HepG2 (cell line): ENCODE results near the gene PRCD. TPM values are rescaled to one million over a fixed set of nuclear protein-coding genes. Genes with fewer than 3 reads are reported as not detected.

Experiments used
- FOXA1 ChIP-seq, 2 experiments: fragments of 450-650 bp in 1 of 2; sonication (generic) in 1 of 2; formaldehyde crosslinking in 1 of 2; IDR thresholded peaks; 2 replicates each; pipeline versions ENCODE4 v1.4.0 to v1.6.1; 2016 to 2020; ENCODE audit warnings: missing genetic modification reagents in 1 of 2
- HNRNPUL1 ChIP-seq: fragments of 200-400 bp; formaldehyde crosslinking; IDR thresholded peaks from 2 replicates; pipeline ENCODE4 v1.6.1; 2017; ENCODE audit warnings: low read depth, mild to moderate bottlenecking, low read length, moderate library complexity
- IRF2 ChIP-seq: IDR thresholded peaks from 2 replicates; pipeline ENCODE4 v1.6.1; 2018; ENCODE audit warnings: missing genetic modification reagents, missing compliant biosample characterization
- RAD21 ChIP-seq: fragments of 450-650 bp; formaldehyde crosslinking; IDR thresholded peaks from 2 replicates; pipeline ENCODE4 v1.5.0; 2020; ENCODE audit warnings: mild to moderate bottlenecking
- RXRB ChIP-seq: IDR thresholded peaks from 2 replicates; pipeline ENCODE4 v1.6.1; 2016; ENCODE audit warnings: borderline replicate concordance, missing genetic modification reagents, missing compliant biosample characterization
- ZNF30 ChIP-seq: sonication (generic); formaldehyde crosslinking; IDR thresholded peaks from 2 replicates; pipeline ENCODE4 v1.5.0; 2020; ENCODE audit warnings: mild to moderate bottlenecking, missing genetic modification reagents
- ZNF33A ChIP-seq: sonication (generic); formaldehyde crosslinking; IDR thresholded peaks from 2 replicates; pipeline ENCODE4 v1.5.1; 2020; ENCODE audit warnings: missing genetic modification reagents, mild to moderate bottlenecking, moderate library complexity, borderline replicate concordance
- ZNF562 ChIP-seq: sonication (generic); formaldehyde crosslinking; IDR thresholded peaks from 2 replicates; pipeline ENCODE4 v1.8.0; 2022; ENCODE audit warnings: missing genetic modification reagents, borderline replicate concordance
- ZNF644 ChIP-seq: IDR thresholded peaks from 2 replicates; pipeline ENCODE4 v1.6.1; 2016; ENCODE audit warnings: low read depth
- polyA plus RNA-seq, 8 experiments: library from polyadenylated mRNA; depleted of rRNA in 3 of 8; stranded (reverse) in 7 of 8; unstranded in 1 of 8; fragments of >200 nt; fragmentation: Illumina TruSeq in 4 of 8; extraction: Trizol in 4 of 8; gene quantifications; 2 replicates each; pipeline versions ENCODE4 v1.2.1 to v1.2.3, GENCODE V29; 2011 to 2016; ENCODE audit warnings: low read depth in 4 of 8, missing spikeins in 1 of 8, mixed read lengths in 1 of 8; ENCODE audit not compliant: insufficient read depth in 1 of 8
- total RNA-seq, 5 experiments: library from RNA; depleted of rRNA; stranded (reverse); fragments of >200 nt; fragmentation: Illumina TruSeq; extraction: Trizol; gene quantifications; 2 replicates each; pipeline ENCODE4 v1.2.3, GENCODE V29; 2016; ENCODE audit warnings: low read depth in 1 of 5
- TF ChIP-seq, protein P1 (sequence below): sonication (generic); formaldehyde crosslinking; IDR thresholded peaks from 2 replicates; pipeline ENCODE4 v1.5.0; 2020; ENCODE audit warnings: missing genetic modification reagents, mild to moderate bottlenecking, borderline replicate concordance
- TF ChIP-seq, protein P2 (sequence below): sonication (generic); formaldehyde crosslinking; IDR thresholded peaks from 2 replicates; pipeline ENCODE4 v1.9.0; 2021; ENCODE audit warnings: missing genetic modification reagents, borderline replicate concordance
- TF ChIP-seq, protein P3 (sequence below): sonication (generic); formaldehyde crosslinking; IDR thresholded peaks from 2 replicates; pipeline ENCODE4 v1.4.0; 2020; ENCODE audit warnings: missing genetic modification reagents
- TF ChIP-seq, protein P4 (sequence below): sonication (generic); formaldehyde crosslinking; IDR thresholded peaks from 2 replicates; pipeline ENCODE4 v1.5.1; 2020; ENCODE audit warnings: missing genetic modification reagents, mild to moderate bottlenecking, borderline replicate concordance
- TF ChIP-seq, protein P5 (sequence below): sonication (generic); formaldehyde crosslinking; IDR thresholded peaks from 2 replicates; pipeline ENCODE4 v1.5.1; 2020; ENCODE audit warnings: missing genetic modification reagents, mild to moderate bottlenecking, borderline replicate concordance
- TF ChIP-seq, protein P6 (sequence below): sonication (generic); formaldehyde crosslinking; IDR thresholded peaks from 2 replicates; pipeline ENCODE4 v1.4.0; 2020; ENCODE audit warnings: mild to moderate bottlenecking, missing genetic modification reagents

Gene PRCD
- total and polyA plus RNA-seq, 2 of the 13 experiments (the other 11 are each of a cell fraction or from before 2014, with no cell fraction given), result 0.51 TPM; not detected in 1

DNA sequence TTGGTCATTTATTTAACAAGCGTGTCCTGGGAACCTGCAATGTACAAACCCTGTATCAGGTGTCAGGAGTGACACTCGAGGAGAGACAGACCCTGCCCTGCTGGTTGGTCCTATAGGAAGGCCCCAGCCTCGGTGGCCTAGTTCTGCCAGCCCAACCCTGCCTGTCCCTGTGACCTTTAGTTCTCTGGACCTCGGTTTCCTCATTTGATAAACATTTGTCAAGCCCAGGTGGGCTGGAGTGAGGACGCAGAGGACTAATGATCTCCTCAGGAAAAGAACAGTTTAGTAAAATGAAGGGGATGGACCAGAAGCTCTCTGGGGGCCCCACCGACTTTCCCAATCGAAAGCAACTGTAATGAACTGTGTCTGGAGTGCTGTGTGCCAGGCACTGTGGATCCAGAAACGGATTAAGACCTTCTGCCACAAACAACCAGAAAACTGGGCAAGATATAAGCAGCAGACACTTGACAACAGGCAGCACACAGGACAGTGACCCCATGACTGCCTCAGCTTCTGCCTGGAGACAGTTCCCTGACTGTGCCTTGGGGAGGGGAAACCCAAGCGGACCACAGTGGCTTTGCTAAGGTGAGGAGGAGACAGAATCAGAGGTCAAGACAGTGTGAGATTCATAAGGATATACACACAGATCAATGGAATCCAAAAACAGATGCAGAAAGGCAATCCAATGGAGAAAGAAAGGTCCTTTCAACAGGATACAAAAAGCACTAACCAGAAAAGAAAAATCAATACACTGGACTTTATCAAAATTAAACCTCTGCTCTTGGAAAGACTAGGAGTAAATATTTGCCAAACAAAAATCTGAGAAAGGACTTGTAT, 8.8 kb downstream of the PRCD start (continued):
- TF ChIP-seq, protein P1, sequence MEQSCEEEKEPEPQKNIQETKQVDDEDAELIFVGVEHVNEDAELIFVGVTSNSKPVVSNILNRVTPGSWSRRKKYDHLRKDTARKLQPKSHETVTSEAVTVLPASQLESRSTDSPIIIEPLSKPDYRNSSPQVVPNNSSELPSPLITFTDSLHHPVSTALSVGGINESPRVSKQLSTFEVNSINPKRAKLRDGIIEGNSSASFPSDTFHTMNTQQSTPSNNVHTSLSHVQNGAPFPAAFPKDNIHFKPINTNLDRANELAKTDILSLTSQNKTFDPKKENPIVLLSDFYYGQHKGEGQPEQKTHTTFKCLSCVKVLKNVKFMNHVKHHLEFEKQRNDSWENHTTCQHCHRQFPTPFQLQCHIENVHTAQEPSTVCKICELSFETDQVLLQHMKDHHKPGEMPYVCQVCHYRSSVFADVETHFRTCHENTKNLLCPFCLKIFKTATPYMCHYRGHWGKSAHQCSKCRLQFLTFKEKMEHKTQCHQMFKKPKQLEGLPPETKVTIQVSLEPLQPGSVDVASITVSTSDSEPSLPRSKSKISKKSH (CRISPR knock-in tag), result no peak
- TF ChIP-seq RXRB, result no peak; the same call in 1 of the 2 replicates
- no peak for TF ChIP-seq IRF2 (CRISPR knock-in tag)
- TF ChIP-seq, protein P2, sequence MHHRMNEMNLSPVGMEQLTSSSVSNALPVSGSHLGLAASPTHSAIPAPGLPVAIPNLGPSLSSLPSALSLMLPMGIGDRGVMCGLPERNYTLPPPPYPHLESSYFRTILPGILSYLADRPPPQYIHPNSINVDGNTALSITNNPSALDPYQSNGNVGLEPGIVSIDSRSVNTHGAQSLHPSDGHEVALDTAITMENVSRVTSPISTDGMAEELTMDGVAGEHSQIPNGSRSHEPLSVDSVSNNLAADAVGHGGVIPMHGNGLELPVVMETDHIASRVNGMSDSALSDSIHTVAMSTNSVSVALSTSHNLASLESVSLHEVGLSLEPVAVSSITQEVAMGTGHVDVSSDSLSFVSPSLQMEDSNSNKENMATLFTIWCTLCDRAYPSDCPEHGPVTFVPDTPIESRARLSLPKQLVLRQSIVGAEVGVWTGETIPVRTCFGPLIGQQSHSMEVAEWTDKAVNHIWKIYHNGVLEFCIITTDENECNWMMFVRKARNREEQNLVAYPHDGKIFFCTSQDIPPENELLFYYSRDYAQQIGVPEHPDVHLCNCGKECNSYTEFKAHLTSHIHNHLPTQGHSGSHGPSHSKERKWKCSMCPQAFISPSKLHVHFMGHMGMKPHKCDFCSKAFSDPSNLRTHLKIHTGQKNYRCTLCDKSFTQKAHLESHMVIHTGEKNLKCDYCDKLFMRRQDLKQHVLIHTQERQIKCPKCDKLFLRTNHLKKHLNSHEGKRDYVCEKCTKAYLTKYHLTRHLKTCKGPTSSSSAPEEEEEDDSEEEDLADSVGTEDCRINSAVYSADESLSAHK (CRISPR knock-in tag), result no peak
- TF ChIP-seq, protein P3, sequence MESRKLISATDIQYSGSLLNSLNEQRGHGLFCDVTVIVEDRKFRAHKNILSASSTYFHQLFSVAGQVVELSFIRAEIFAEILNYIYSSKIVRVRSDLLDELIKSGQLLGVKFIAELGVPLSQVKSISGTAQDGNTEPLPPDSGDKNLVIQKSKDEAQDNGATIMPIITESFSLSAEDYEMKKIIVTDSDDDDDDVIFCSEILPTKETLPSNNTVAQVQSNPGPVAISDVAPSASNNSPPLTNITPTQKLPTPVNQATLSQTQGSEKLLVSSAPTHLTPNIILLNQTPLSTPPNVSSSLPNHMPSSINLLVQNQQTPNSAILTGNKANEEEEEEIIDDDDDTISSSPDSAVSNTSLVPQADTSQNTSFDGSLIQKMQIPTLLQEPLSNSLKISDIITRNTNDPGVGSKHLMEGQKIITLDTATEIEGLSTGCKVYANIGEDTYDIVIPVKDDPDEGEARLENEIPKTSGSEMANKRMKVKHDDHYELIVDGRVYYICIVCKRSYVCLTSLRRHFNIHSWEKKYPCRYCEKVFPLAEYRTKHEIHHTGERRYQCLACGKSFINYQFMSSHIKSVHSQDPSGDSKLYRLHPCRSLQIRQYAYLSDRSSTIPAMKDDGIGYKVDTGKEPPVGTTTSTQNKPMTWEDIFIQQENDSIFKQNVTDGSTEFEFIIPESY (CRISPR knock-in tag), result no peak
- TF ChIP-seq, protein P4, sequence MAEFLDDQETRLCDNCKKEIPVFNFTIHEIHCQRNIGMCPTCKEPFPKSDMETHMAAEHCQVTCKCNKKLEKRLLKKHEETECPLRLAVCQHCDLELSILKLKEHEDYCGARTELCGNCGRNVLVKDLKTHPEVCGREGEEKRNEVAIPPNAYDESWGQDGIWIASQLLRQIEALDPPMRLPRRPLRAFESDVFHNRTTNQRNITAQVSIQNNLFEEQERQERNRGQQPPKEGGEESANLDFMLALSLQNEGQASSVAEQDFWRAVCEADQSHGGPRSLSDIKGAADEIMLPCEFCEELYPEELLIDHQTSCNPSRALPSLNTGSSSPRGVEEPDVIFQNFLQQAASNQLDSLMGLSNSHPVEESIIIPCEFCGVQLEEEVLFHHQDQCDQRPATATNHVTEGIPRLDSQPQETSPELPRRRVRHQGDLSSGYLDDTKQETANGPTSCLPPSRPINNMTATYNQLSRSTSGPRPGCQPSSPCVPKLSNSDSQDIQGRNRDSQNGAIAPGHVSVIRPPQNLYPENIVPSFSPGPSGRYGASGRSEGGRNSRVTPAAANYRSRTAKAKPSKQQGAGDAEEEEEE, result no peak; the same call in 1 of the 2 replicates
- no peak for TF ChIP-seq ZNF30 (CRISPR knock-in tag)
- TF ChIP-seq HNRNPUL1, result no peak
- TF ChIP-seq, protein P5, sequence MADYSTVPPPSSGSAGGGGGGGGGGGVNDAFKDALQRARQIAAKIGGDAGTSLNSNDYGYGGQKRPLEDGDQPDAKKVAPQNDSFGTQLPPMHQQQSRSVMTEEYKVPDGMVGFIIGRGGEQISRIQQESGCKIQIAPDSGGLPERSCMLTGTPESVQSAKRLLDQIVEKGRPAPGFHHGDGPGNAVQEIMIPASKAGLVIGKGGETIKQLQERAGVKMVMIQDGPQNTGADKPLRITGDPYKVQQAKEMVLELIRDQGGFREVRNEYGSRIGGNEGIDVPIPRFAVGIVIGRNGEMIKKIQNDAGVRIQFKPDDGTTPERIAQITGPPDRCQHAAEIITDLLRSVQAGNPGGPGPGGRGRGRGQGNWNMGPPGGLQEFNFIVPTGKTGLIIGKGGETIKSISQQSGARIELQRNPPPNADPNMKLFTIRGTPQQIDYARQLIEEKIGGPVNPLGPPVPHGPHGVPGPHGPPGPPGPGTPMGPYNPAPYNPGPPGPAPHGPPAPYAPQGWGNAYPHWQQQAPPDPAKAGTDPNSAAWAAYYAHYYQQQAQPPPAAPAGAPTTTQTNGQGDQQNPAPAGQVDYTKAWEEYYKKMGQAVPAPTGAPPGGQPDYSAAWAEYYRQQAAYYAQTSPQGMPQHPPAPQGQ (CRISPR knock-in tag), result no peak
- TF ChIP-seq FOXA1 (IDR thresholded peaks at IDR 0.05), result no peak
- no peak for TF ChIP-seq FOXA1 (CRISPR knock-in tag; IDR thresholded peaks at IDR 0.05)
- TF ChIP-seq RAD21, result no peak
- no peak for TF ChIP-seq ZNF562 (CRISPR knock-in tag)
- TF ChIP-seq ZNF33A (CRISPR knock-in tag), result no peak
- TF ChIP-seq, protein P6, sequence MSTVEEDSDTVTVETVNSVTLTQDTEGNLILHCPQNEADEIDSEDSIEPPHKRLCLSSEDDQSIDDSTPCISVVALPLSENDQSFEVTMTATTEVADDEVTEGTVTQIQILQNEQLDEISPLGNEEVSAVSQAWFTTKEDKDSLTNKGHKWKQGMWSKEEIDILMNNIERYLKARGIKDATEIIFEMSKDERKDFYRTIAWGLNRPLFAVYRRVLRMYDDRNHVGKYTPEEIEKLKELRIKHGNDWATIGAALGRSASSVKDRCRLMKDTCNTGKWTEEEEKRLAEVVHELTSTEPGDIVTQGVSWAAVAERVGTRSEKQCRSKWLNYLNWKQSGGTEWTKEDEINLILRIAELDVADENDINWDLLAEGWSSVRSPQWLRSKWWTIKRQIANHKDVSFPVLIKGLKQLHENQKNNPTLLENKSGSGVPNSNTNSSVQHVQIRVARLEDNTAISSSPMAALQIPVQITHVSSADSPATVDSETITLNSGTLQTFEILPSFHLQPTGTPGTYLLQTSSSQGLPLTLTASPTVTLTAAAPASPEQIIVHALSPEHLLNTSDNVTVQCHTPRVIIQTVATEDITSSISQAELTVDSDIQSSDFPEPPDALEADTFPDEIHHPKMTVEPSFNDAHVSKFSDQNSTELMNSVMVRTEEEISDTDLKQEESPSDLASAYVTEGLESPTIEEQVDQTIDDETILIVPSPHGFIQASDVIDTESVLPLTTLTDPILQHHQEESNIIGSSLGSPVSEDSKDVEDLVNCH, result no peak
- TF ChIP-seq ZNF644, result no peak
